HCT116 (cell line): ENCODE data around the gene DMBX1.

Source experiments
- EGR1 ChIP-seq: IDR thresholded peaks from 2 replicates; pipeline ENCODE4 v1.6.1; 2012; ENCODE audit warnings: low read depth
- EZH2 ChIP-seq: fragments of 200-600 bp; sonication (generic); IDR thresholded peaks from 2 replicates; pipeline ENCODE4 v1.6.1; 2017; ENCODE audit warnings: antibody characterized with exemption, mixed run types
- EZH2phosphoT487 ChIP-seq: fragments of 200-600 bp; IDR thresholded peaks from 2 replicates; pipeline ENCODE4 v1.6.1; 2018; ENCODE audit warnings: antibody characterized with exemption, borderline replicate concordance
- JUND ChIP-seq: IDR thresholded peaks from 2 replicates; pipeline ENCODE4 v1.6.1; 2012
- RAD21 ChIP-seq: IDR thresholded peaks from 2 replicates; pipeline ENCODE4 v1.6.1; 2012; ENCODE audit warnings: low read depth, mild to moderate bottlenecking
- SRF ChIP-seq: IDR thresholded peaks from 2 replicates; pipeline ENCODE4 v1.6.1; 2012; ENCODE audit warnings: low read depth
- ZFX ChIP-seq: fragments of 450-650 bp; IDR thresholded peaks from 2 replicates; pipeline ENCODE4 v1.6.1; 2017
- TF ChIP-seq, protein P1 (sequence below), 3 experiments: fragments of 200-600 bp in 1 of 3; sonication (generic) in 1 of 3; IDR thresholded peaks in 2 of 3; conservative IDR thresholded peaks in 1 of 3; 2 replicates each; pipeline ENCODE4 v1.5.1; 2012 to 2017; ENCODE audit warnings: low read depth in 2 of 3, low read length in 2 of 3, antibody characterized with exemption in 1 of 3, borderline replicate concordance in 1 of 3, control low read depth in 1 of 3, mild to moderate bottlenecking in 1 of 3, mixed read lengths in 1 of 3, mixed run types in 1 of 3, moderate library complexity in 1 of 3; ENCODE audit not compliant: insufficient read depth in 1 of 3
- TF ChIP-seq, protein P2 (sequence below): IDR thresholded peaks from 2 replicates; pipeline ENCODE4 v1.6.1; 2012

DNA sequence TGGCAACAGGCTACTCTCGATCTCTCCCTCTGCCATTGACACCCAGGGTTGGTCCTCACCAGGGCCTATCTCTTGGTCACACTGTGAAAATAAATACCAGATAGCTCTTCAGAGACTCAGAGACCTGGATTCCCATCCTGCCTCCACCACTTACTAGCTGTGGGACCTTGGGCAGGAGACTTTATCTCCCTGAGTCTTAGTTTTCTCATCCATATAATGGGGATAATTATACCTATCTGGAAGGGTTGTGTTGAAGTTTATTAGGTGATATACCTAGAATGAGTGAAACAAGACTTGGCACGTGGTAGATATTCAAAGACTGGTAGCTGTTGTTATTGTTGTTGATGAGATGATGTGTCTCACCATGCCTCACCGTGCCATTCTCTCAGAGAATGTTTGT, 7.4 kb downstream of the DMBX1 start:
- no peak for TF ChIP-seq EZH2
- TF ChIP-seq, protein P1, sequence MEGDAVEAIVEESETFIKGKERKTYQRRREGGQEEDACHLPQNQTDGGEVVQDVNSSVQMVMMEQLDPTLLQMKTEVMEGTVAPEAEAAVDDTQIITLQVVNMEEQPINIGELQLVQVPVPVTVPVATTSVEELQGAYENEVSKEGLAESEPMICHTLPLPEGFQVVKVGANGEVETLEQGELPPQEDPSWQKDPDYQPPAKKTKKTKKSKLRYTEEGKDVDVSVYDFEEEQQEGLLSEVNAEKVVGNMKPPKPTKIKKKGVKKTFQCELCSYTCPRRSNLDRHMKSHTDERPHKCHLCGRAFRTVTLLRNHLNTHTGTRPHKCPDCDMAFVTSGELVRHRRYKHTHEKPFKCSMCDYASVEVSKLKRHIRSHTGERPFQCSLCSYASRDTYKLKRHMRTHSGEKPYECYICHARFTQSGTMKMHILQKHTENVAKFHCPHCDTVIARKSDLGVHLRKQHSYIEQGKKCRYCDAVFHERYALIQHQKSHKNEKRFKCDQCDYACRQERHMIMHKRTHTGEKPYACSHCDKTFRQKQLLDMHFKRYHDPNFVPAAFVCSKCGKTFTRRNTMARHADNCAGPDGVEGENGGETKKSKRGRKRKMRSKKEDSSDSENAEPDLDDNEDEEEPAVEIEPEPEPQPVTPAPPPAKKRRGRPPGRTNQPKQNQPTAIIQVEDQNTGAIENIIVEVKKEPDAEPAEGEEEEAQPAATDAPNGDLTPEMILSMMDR (IDR thresholded peaks at IDR 0.05 in 2 of 3, conservative IDR thresholded peaks at IDR 0.05 in 1 of 3; ENCODE audit: borderline replicate concordance in 1 of 3, insufficient read depth in 1 of 3, low read depth in 2 of 3, low read length in 2 of 3) = no peak
- TF ChIP-seq ZFX = no peak
- TF ChIP-seq JUND = no peak
- TF ChIP-seq RAD21 = no peak
- TF ChIP-seq, protein P2, sequence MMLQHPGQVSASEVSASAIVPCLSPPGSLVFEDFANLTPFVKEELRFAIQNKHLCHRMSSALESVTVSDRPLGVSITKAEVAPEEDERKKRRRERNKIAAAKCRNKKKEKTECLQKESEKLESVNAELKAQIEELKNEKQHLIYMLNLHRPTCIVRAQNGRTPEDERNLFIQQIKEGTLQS = no peak
- TF ChIP-seq EZH2phosphoT487 = no peak
- no peak for TF ChIP-seq EGR1
- TF ChIP-seq SRF = no peak
